ENCODE measurements around the gene THEMIS.

DNA sequence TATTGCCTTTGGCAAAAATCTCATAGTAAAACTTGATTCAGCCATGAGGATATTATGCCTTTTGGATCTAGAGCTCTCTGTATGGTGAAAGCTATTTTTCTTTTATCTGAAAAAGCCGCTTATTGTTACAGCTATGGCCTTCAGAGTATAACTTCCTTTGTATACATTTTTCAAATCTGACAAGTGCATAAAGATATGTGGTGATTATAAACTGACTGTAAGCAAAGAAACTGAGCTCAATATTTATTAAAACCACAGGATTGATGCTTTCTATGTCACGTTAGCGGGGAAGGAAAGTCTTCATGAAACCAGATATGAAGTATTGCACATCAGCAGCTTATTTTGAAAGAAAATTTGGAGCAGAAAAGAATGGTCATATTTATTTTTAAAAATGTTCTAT is 151.8 kb downstream of the THEMIS start:
- TF ChIP-seq POLR2A (IDR thresholded peaks at IDR 0.05) = no peak
- TF ChIP-seq, protein P1, sequence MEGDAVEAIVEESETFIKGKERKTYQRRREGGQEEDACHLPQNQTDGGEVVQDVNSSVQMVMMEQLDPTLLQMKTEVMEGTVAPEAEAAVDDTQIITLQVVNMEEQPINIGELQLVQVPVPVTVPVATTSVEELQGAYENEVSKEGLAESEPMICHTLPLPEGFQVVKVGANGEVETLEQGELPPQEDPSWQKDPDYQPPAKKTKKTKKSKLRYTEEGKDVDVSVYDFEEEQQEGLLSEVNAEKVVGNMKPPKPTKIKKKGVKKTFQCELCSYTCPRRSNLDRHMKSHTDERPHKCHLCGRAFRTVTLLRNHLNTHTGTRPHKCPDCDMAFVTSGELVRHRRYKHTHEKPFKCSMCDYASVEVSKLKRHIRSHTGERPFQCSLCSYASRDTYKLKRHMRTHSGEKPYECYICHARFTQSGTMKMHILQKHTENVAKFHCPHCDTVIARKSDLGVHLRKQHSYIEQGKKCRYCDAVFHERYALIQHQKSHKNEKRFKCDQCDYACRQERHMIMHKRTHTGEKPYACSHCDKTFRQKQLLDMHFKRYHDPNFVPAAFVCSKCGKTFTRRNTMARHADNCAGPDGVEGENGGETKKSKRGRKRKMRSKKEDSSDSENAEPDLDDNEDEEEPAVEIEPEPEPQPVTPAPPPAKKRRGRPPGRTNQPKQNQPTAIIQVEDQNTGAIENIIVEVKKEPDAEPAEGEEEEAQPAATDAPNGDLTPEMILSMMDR (IDR thresholded peaks at IDR 0.05) = no peak
